T-helper 2 cell treated with Interferon-gamma antibody and Interleukin-4, amounts not matched to agents 5 μg/mL and 100 μg/mL, for 36 hours (primary cell): ENCODE data around the gene PRMT7.

Experiments
- DNase-seq: peaks from one replicate; pipeline ENCODE4 v3.0.0; 2021; ENCODE audit warnings: low spot score
- H3K27ac Mint-ChIP-seq: one replicate; pipeline ENCODE4 v1.8.0; 2021; ENCODE audit warnings: mild to moderate bottlenecking, mixed read lengths
- H3K27me3 Mint-ChIP-seq: one replicate; pipeline ENCODE4 v1.8.0; 2021; ENCODE audit warnings: low read depth, mixed read lengths
- H3K36me3 Mint-ChIP-seq: one replicate; pipeline ENCODE4 v1.8.0; 2021; ENCODE audit warnings: low read depth, mixed read lengths
- H3K4me1 Mint-ChIP-seq: one replicate; pipeline ENCODE4 v1.8.0; 2021; ENCODE audit warnings: low read depth, mixed read lengths
- H3K4me3 Mint-ChIP-seq: one replicate; pipeline ENCODE4 v1.8.0; 2022; ENCODE audit warnings: mild to moderate bottlenecking, moderate library complexity, mixed read lengths
- H3K9me3 Mint-ChIP-seq: one replicate; pipeline ENCODE4 v1.8.0; 2021; ENCODE audit warnings: mixed read lengths

PRMT7 gene, protein sequence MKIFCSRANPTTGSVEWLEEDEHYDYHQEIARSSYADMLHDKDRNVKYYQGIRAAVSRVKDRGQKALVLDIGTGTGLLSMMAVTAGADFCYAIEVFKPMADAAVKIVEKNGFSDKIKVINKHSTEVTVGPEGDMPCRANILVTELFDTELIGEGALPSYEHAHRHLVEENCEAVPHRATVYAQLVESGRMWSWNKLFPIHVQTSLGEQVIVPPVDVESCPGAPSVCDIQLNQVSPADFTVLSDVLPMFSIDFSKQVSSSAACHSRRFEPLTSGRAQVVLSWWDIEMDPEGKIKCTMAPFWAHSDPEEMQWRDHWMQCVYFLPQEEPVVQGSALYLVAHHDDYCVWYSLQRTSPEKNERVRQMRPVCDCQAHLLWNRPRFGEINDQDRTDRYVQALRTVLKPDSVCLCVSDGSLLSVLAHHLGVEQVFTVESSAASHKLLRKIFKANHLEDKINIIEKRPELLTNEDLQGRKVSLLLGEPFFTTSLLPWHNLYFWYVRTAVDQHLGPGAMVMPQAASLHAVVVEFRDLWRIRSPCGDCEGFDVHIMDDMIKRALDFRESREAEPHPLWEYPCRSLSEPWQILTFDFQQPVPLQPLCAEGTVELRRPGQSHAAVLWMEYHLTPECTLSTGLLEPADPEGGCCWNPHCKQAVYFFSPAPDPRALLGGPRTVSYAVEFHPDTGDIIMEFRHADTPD

DNA sequence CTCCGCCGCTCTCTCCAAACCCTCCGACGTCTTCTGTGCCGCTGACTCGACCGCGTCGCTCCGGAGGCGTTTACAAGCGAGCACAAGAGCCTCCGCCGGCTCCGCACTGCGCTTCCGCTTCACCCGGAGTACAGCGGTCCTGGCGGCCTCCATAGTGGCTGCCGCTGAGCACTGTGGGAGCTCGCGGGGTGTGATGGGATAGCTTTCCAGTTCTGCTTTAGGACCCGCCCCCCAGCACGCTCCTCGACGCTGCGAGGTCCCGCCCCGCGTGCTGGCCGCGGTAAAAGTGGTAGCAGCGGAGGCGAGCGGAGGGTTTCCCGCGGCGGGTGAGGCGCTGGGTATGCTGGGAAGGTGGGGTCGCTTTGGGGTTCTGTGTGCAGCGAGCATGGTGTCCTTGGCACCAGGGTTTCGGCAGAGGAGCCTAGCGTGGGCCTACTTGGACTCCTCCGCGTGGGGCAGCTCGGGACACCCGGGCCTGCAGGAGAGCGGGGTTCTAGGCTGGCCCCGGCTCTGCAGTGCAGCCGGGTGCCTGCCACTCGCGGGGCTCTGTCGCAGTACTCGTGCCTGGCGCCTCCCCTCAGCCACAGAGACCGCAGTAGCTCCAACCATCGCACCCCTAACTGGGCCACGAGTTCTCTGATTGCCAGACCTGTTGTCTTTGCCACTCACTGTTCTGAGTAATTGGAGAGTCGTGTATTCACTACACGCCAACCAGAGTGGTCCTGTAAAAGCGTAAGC, at the start of gene PRMT7, which contains the start of gene SLC7A6OS:
TSS of gene PRMT7 (plus strand) at position 246 of the 738 bp plus-strand sequence. CDS start 4,961 bp downstream, outside the sequence.
TSS of gene SLC7A6OS (minus strand) at position 173 of the 738 bp plus-strand sequence. CDS start at position 153, 20 bp downstream.
- peaks cover 32% of the 10 kb centered on the region for H3K36me3 Mint-ChIP-seq
- peak within 1 kb of the TSS; percentile 97 for H3K27ac Mint-ChIP-seq
- no peaks in the 10 kb centered on the region for H3K27me3 Mint-ChIP-seq
- H3K4me1 Mint-ChIP-seq, result peaks cover 37% of the 10 kb centered on the region
- H3K9me3 Mint-ChIP-seq, result no peaks in the 10 kb centered on the region
- peak; percentile 95 for DNase-seq
- peak within 1 kb of the TSS; percentile 89 for H3K4me3 Mint-ChIP-seq

DNA sequence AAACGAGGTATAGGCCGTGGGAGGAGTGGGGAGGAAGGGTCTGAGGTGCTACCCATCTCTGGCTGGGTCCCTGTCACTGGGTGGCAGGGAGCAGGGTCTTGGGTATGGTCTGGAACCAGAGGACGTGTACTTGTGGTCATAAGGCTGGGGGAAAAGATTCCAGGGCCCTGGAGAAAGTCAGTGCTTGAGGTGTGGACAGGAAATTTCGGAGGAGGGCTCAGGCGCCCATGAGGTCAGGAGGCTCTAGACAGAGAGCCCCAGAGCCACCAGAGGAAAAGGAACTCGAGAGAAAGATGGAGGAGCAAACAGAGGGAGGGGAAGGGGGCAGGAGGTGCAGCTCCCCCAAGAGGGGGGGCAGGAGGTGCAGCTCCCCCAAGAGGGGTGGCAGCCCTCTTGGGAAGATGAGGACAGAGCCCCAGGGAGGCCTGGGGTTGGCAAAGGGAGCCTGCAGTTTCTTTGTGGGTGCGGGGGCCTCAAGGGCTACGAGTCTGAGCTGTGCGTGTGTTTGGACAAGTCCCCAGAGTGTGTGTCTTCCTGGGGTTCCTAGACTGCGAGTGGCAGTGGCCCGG, 47.2 kb upstream of the PRMT7 start:
- Mint-ChIP-seq H3K4me3 (peak overlapping the region; percentile 92), H3K27ac (peak overlapping the region; percentile 97), H3K36me3 (peaks cover 12% of the 10 kb centered on the region), H3K27me3 (no peaks in the 10 kb centered on the region), H3K9me3 (no peaks in the 10 kb centered on the region), H3K4me1 (peaks cover 39% of the 10 kb centered on the region)
- no peak for DNase-seq

DNA sequence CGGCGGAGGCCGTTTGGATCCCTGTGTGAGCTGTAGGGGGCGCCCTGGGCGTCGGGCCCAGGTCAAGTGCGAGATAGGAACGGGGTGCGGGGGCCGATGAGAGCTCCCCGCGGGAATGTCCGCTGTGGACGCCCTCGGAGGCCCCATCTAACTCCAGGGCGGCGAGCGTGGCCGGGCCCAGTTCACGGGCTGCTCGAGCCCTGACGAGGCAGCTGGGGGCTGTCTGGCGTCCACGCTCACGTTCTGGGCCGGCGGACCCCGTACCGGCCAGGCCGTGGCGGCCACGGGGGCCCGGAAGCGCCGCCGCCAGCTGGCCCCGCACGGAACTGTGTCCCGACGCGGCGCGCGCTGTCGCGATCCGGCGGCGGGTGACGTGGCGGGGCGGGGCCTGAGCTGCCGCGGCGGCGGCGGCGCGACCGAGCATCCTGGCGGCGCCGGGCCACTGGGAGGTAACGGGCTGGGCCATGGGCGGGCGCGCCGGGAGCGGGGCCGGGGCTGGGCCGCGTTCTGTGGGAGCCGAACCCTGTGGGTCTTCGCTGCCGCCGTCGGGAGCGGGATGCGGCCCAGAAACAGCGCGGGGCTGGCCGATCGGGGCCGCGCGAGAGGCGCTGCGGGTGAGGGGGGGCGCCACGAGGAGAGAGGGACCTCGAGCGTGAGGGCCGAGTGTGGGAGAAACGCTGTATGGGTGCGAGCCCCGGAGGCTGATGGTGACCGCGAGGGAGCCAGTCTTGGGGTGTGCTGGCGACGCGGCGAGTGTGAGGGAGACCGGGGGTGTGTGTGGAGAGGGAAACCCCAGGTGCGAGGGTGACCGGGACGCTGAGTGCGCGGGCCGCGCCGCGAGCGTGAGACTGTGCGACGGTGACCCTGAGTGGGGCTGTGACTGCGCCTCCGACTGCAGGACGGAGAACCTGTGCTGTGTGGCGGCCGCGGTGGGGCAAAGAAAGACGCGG, 46.4 kb upstream of the PRMT7 start, which contains the start of gene SLC7A6:
TSS of gene SLC7A6 (plus strand) at position 399 of the 950 bp plus-strand sequence. CDS start 10,201 bp downstream, outside the sequence.
- Mint-ChIP-seq H3K27ac (peak within 1 kb of the TSS; percentile 97), H3K4me1 (peaks cover 44% of the 10 kb centered on the region), H3K9me3 (no peaks in the 10 kb centered on the region), H3K36me3 (peaks cover 17% of the 10 kb centered on the region), H3K27me3 (no peaks in the 10 kb centered on the region), H3K4me3 (peak within 1 kb of the TSS; percentile 93)
- peak; percentile 88 for DNase-seq

DNA sequence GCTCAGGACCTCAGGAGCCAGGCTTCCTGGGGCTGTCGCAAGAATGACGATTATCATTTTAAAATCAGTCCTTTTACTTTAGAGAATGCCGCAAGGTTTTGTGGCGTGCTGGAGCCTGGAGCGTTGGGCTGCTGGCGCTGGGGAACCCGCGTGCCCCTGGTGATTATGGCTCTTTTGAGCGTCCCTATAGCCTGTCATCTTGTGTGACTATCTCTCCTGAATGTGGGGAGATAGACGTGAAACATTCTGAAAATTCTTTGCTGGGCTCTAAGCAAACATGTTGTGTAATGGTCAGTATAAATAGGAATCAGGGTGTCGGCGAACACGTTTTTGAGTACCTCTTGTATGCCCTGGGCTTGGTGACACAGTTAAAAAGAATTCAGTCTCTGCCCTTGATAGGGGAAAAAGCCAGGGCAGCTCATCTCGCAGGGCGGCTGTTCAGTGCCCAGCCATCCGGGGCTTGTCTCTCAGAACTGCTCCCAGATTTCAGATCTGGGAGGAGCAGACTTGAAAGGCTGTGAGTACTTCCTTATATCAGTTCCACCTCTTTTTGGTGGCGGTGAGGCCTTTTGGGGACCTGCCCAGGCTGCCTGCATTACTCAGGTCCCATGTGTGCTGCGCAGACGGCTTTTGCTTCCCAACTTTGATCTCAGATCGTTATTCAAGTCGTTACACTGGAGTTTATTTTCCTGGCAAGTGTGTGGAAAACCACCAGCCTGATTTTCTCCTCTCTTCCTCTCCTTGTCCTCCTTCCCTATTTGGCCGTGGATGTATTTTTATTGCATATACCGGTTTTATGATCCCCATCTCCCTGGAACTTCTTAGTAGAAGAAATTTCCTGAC, 45.5 kb upstream of the PRMT7 start:
- Mint-ChIP-seq H3K27me3 (no peaks in the 10 kb centered on the region), H3K9me3 (no peaks in the 10 kb centered on the region), H3K4me1 (peaks cover 52% of the 10 kb centered on the region), H3K4me3 (peak overlapping the region; percentile 93), H3K36me3 (peaks cover 17% of the 10 kb centered on the region), H3K27ac (peak overlapping the region; percentile 97)
- peak; percentile 51 for DNase-seq

DNA sequence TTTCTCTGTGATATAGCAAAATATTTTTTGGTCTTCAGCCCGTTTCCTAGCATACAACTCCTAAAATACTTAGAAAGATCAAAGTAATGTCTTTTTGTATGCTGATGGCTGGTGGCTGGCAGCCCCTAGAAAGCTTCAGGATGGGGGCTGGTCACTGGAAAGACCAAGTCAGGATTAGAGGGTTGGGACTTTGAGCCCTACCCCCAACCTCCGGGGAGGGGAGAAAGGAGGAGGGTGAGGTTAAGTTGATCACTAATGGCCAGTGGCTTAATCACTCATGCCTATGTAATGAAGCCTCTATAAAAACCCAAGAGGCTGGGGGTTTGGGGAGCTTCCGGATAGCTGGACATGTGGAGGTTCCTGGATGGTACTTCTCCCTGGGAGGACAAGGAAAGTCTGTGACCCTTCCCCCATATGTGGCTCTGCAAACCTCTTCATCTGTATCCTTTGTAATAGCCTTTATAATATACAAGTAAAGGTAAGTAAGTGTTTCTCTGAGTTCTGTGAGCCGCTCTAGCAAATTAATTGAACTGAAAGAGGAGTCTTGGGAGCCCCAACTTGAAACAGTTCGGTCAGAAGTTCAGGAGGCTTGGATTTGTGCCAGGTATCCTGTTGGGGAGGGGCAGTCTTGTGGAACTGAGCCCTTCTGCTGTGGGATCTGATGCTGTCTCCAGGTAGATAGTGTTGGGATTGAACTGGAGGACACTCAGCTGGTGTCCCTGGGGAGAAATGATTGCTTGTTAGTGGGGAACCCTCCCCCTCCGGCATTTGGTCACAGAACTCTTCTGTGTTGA, 43.0 kb upstream of the PRMT7 start:
- no peak for DNase-seq
- no peaks in the 10 kb centered on the region for H3K9me3 Mint-ChIP-seq
- H3K27me3 Mint-ChIP-seq, result no peaks in the 10 kb centered on the region
- H3K4me3 Mint-ChIP-seq, result peak overlapping the region; percentile 12
- peaks cover 66% of the 10 kb centered on the region for H3K4me1 Mint-ChIP-seq
- peaks cover 25% of the 10 kb centered on the region for H3K36me3 Mint-ChIP-seq
- no peak overlapping the region for H3K27ac Mint-ChIP-seq

DNA sequence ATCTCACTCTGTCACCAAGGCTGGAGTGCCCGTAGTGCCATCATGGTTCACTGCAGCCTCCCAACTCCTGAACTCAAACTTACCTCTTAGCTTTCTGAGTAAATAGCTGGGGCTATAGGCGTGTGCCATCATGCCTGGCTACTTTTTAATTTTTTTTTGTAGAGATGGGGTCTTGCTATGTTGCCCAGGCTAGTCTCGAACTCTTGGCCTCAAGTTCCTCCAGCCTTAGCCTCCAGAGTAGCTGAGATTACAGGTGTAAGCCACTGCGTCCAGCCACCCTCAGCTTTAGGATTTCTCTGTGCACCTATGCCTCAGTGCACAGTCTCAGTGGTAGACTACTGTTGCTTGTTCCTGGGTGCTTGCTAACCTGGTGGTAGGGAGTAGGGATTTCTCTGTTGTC, 41.0 kb upstream of the PRMT7 start:
- no peak overlapping the region for H3K4me3 Mint-ChIP-seq

DNA sequence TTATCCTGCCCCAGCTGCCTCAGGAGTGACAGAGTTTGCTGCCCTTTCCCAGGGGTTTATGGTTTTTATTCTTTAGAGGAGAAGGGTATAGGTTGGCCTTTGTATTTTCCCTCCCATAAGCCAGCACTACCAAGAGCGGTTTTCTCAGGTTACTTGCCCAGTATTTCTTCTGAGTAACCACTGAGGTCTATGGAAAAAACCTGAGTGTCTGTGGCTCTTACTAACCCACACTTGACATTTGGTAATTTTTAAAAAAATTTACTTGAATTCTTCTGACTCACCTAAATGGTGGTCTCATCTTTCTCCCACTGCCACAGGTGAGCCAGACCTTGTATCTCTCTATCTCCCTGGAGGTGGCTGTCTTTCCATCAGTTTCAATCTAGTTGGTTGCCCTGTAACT, 40.5 kb upstream of the PRMT7 start:
- Mint-ChIP-seq H3K27me3 (no peaks in the 10 kb centered on the region), H3K36me3 (peaks cover 42% of the 10 kb centered on the region), H3K9me3 (no peaks in the 10 kb centered on the region), H3K4me3 (no peak overlapping the region), H3K4me1 (peaks cover 75% of the 10 kb centered on the region), H3K27ac (peak overlapping the region; percentile 26)
- no peak for DNase-seq

More for the DNA sequence above, 41.0 kb upstream of the PRMT7 start:
- Mint-ChIP-seq H3K36me3 (peaks cover 41% of the 10 kb centered on the region), H3K27ac (peak overlapping the region; percentile 26), H3K9me3 (no peaks in the 10 kb centered on the region), H3K4me1 (peaks cover 73% of the 10 kb centered on the region), H3K27me3 (no peaks in the 10 kb centered on the region)
- no peak for DNase-seq

DNA sequence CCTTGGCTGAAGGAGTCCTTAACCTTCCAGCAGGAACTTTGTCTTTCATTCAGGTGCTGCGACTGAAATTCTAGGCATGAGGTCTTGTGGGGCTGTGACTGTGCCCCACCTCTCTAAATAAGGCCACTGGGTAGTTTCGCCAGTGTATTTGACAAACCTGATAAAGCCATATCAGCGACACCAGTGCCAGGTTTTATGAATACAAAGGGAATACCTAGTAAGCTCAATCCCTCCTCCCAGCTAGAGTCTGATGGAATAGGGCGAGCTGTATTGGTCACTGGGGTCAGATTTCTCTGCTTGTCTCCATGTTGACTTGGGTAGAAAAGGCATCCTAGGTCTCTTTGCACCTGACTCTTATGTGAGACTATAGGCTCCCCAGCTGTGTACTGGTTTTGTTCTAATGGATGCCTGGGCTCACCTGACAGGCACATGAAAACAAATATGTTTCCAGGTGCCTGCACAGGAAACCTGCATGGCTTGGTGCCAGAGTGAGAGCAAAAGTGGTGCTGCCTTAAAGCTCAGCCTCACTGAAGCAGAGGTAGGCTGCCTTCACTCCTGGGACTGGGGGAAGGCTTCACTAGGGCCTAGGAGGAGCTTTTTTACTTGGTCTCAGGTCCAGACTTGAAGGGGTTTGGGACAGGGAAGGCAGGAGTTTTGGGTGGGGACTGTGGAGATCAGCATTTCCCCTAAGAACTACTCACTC, 38.2 kb upstream of the PRMT7 start:
- Mint-ChIP-seq H3K9me3 (no peaks in the 10 kb centered on the region), H3K27ac (peak overlapping the region; percentile 86), H3K4me3 (peak overlapping the region; percentile 81), H3K4me1 (peaks cover 77% of the 10 kb centered on the region), H3K36me3 (peaks cover 45% of the 10 kb centered on the region), H3K27me3 (no peaks in the 10 kb centered on the region)
- no peak for DNase-seq

DNA sequence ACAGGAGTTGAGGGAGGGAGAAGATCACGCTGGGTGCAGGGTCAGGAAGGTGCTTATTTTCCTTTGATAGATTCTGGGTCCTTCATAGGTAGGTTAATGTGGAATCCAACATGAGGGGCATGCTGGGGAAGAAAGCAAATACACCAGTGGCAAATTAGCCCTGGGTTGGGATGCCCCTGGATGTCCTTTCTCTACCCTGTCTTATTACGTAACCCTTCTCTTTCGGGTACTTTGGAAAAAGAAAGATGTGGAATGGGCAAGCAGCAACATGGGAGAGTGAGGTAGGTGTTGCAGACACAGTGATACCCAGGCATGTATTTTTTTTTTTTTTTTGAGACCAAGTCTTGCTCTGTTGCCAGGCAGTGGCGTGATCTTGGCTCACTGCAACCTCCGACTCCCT, 37.4 kb upstream of the PRMT7 start:
- peaks cover 71% of the 10 kb centered on the region for H3K4me1 Mint-ChIP-seq

DNA sequence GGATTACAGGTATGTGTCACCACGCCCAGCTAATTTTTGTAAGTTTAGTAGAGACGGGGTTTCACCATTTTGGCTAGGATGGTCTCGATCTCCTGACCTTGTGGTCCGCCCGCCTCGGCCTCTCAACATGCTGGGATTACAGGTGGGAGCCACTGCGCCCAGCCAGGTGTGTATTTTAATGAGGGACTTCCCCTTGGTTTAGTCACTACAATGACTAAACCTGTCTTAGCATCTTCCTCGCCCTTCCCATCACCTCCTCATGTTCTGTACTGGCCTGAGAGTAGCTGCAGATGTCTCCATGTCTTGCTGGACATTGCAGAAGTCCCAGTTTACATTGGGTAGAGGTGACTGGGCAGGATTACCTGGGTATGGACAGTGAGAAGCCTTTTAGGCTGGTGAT, 36.9 kb upstream of the PRMT7 start:
- Mint-ChIP-seq H3K36me3 (peaks cover 45% of the 10 kb centered on the region), H3K27ac (peak overlapping the region; percentile 79), H3K4me1 (peaks cover 71% of the 10 kb centered on the region), H3K9me3 (no peaks in the 10 kb centered on the region), H3K27me3 (no peaks in the 10 kb centered on the region), H3K4me3 (peak overlapping the region; percentile 5)
- no peak for DNase-seq

More for the DNA sequence above, 37.4 kb upstream of the PRMT7 start:
- H3K27ac Mint-ChIP-seq, result peak overlapping the region; percentile 86
- no peaks in the 10 kb centered on the region for H3K9me3 Mint-ChIP-seq
- no peak for DNase-seq
- H3K27me3 Mint-ChIP-seq, result no peaks in the 10 kb centered on the region
- peak overlapping the region; percentile 81 for H3K4me3 Mint-ChIP-seq
- peaks cover 45% of the 10 kb centered on the region for H3K36me3 Mint-ChIP-seq

DNA sequence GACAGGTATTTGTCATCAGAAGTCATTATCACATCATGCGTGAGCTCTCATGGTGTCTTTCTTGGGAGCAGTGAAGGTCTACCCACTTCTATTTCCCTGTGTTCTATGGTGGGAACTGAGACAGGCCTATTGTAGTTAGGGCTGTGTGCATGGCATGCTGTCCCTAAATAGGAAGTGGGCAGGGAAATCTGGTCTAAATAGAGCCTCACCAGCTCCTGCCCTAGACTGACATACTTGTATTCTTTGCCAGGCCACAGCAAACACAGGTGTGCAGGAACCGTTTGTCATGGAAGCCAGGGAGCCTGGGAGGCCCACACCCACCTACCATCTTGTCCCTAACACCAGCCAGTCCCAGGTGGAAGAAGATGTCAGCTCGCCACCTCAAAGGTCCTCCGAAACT, 36.4 kb upstream of the PRMT7 start:
- DNase-seq, result no peak
- Mint-ChIP-seq H3K27me3 (no peaks in the 10 kb centered on the region), H3K36me3 (peaks cover 43% of the 10 kb centered on the region), H3K27ac (peak overlapping the region; percentile 79), H3K4me3 (peak overlapping the region; percentile 21), H3K9me3 (no peaks in the 10 kb centered on the region), H3K4me1 (peaks cover 66% of the 10 kb centered on the region)
